Breast epithelium (tissue), 4 donors: ENCODE data around the gene JAM2. TPM values are rescaled to one million over a fixed set of nuclear protein-coding genes. Genes with fewer than 3 reads are reported as not detected.

ENCODE experiments used
- DNase-seq, 2 donors: peaks; one replicate each; pipeline ENCODE4 v3.0.0-alpha.2; 2019; ENCODE audit warnings: low spot score in 2 of 2
- H3K27ac ChIP-seq, 2 donors: fragments of 200-600 bp; sonication (generic) in 1 of 2; one replicate each; pipeline ENCODE4 v1.5.1; 2016 to 2019; ENCODE audit warnings: mild to moderate bottlenecking in 1 of 2
- H3K27me3 ChIP-seq, 2 donors: fragments of 200-600 bp; sonication (generic) in 1 of 2; one replicate each; pipeline versions ENCODE4 v1.5.1 to v1.6.0; 2017 to 2019; ENCODE audit warnings: control low read depth in 1 of 2, mild to moderate bottlenecking in 1 of 2
- H3K36me3 ChIP-seq: fragments of 200-600 bp; one replicate; pipeline ENCODE4 v1.5.1; 2019
- H3K4me1 ChIP-seq, 2 donors: fragments of 200-600 bp; sonication (generic); one replicate each; pipeline ENCODE4 v1.5.1; 2016 to 2019; ENCODE audit warnings: control low read depth in 1 of 2
- H3K4me3 ChIP-seq, 3 donors: fragments of 200-600 bp; sonication (generic); 1 replicate in 2 of 3; 2 replicates in 1 of 3; pipeline ENCODE4 v1.5.1; 2016 to 2019; ENCODE audit warnings: mild to moderate bottlenecking in 3 of 3, moderate library complexity in 2 of 3
- H3K9me3 ChIP-seq, 2 donors: fragments of 200-600 bp; sonication (generic) in 1 of 2; one replicate each; pipeline ENCODE4 v1.5.1; 2016 to 2019; ENCODE audit warnings: control low read depth in 1 of 2
- CTCF ChIP-seq, 3 donors: fragments of 450-650 bp; IDR thresholded peaks; one replicate each; pipeline ENCODE4 v1.5.1; 2016 to 2017; ENCODE audit warnings: antibody characterized with exemption in 3 of 3, mild to moderate bottlenecking in 3 of 3, moderate library complexity in 3 of 3
- POLR2A ChIP-seq: fragments of 450-650 bp; IDR thresholded peaks from one replicate; pipeline ENCODE4 v1.6.1; 2016; ENCODE audit warnings: antibody characterized with exemption, mild to moderate bottlenecking, moderate library complexity
- POLR2AphosphoS5 ChIP-seq, 3 donors: sonication (generic); formaldehyde crosslinking; IDR thresholded peaks; one replicate each; pipeline ENCODE4 v1.6.1; 2017; ENCODE audit warnings: antibody characterized with exemption in 3 of 3
- intact Hi-C: fragments of 100-400 bp; cut with DNase I; formaldehyde crosslinking; loops from one replicate; pipeline ENCODE4 v1.15.1; 2023; ENCODE audit warnings: low total_unique reads
- total RNA-seq, 3 donors: library from RNA; depleted of rRNA; stranded (reverse); fragments of >200 nt; gene quantifications; one replicate each; pipeline ENCODE4 v1.1.0, GENCODE V29; 2016

Gene JAM2
- total RNA-seq, 3 donors from 2014 or later = 7.8 to 16.1 (median 11.9) TPM

DNA sequence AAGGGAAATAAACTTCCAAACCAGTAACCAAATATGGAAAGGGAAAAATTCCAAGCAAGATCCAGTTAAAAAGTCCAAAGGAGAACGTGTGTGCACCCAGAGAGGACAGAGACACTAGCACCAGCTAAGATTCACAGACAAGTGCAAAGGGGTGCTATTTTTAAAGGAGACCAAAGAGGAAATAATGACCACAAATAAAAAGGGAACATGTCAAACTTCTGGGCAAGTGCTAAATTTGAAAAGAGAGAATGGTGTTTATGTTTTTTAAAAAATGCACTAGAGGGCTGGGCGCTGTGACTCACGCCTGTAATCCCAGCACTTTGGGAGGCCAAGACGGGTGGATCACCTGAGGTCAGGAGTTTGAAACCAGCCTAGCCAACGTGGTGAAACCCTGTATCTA is 8.6 kb downstream of the JAM2 start:
- no peak overlapping the region for H3K27ac ChIP-seq
- H3K9me3 ChIP-seq = no peaks in the 10 kb centered on the region
- H3K4me1 ChIP-seq = no peaks in the 10 kb centered on the region
- no peaks in the 10 kb centered on the region for H3K36me3 ChIP-seq
- no peak for TF ChIP-seq CTCF (IDR thresholded peaks at IDR 0.05)
- no peak for TF ChIP-seq POLR2AphosphoS5 (IDR thresholded peaks at IDR 0.05)
- TF ChIP-seq POLR2A = no peak
- intact Hi-C loops = no loop called here
- no peak for DNase-seq
- H3K27me3 ChIP-seq = no peaks in the 10 kb centered on the region
- H3K4me3 ChIP-seq = no peak overlapping the region

- H3K27ac ChIP-seq = no peak overlapping the region
- no peaks in the 10 kb centered on the region for H3K36me3 ChIP-seq
- no peak for TF ChIP-seq POLR2AphosphoS5 (IDR thresholded peaks at IDR 0.05)
Measured at GRCh38 chr21:25649146-25649545, 10.1 kb downstream of the JAM2 start.

DNA sequence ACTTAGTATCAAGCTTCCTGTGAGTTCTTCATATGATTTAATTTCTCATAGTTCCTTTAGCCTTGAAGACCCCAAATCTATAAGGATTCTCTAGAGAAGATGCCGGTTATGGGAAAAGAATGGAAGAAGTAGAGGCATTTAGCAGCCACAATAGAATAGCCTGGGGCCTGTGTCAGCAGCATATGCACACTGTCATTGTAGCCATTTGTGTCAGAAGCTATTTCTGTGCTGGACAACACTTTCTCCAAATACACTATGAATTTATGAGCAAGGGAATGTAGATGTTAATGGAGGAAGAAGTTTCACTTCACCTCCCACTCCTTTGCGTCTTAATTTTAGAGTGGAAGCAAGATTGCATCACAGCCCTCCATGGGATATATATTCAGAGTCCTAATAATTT is 17.4 kb downstream of the JAM2 start:
- Histone ChIP-seq H3K27ac (no peak overlapping the region), H3K4me1 (no peaks in the 10 kb centered on the region), H3K9me3 (no peaks in the 10 kb centered on the region), H3K27me3 (no peaks in the 10 kb centered on the region), H3K4me3 (no peak overlapping the region), H3K36me3 (no peaks in the 10 kb centered on the region)
- intact Hi-C loops = no loop called here
- TF ChIP-seq POLR2AphosphoS5 (IDR thresholded peaks at IDR 0.05) = no peak
- TF ChIP-seq POLR2A = no peak
- TF ChIP-seq CTCF (IDR thresholded peaks at IDR 0.05) = no peak
- no peak for DNase-seq

More at GRCh38 chr21:25649146-25649545, 10.1 kb downstream of the JAM2 start:
- intact Hi-C loops = no loop called here
- Histone ChIP-seq H3K9me3 (no peaks in the 10 kb centered on the region), H3K4me3 (no peak overlapping the region), H3K4me1 (no peaks in the 10 kb centered on the region), H3K27me3 (no peaks in the 10 kb centered on the region)
- DNase-seq = no peak

- no peak for DNase-seq
- H3K36me3 ChIP-seq = no peaks in the 10 kb centered on the region
- no peaks in the 10 kb centered on the region for H3K4me1 ChIP-seq
- no peaks in the 10 kb centered on the region for H3K27me3 ChIP-seq
- H3K9me3 ChIP-seq = no peaks in the 10 kb centered on the region
- intact Hi-C loops = no loop called here
- no peak overlapping the region for H3K27ac ChIP-seq
- no peak for TF ChIP-seq POLR2A
- no peak for TF ChIP-seq CTCF (IDR thresholded peaks at IDR 0.05)
- TF ChIP-seq POLR2AphosphoS5 (IDR thresholded peaks at IDR 0.05) = no peak
- no peak overlapping the region for H3K4me3 ChIP-seq
Measured at GRCh38 chr21:25657140-25657539, 18.1 kb downstream of the JAM2 start.

DNA sequence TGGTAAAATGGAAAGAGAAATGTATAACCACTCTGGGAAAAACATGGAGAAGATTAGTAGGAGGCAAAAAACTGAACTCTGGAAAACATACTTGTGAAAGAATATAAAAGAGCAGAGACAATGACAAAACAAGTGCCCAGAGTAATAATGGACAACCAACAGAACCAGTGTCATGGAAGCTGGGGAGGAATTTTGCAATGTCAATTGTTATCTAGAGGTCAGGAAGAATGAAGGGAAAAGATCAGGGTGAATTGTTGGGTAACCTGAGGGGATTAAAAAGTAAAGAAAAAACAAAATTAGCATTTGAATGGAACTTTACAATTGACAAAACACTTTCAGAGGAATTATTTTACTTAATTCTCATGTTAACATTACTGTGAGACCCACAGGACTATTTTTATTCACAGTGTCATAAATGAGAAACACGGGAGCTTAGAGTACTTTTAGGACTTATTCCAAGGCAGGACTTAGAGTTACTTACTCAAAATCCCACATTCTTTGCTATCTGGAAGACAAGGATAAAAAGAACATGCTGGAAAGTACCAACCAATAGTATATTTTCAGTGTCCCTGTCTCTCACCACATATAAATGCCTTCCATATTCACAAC is 19.5 kb downstream of the JAM2 start:
- intact Hi-C loops = no loop called here

More for the DNA sequence above, 19.5 kb downstream of the JAM2 start:
- TF ChIP-seq POLR2AphosphoS5 (IDR thresholded peaks at IDR 0.05) = no peak
- no peak for TF ChIP-seq CTCF (IDR thresholded peaks at IDR 0.05)
- H3K4me3 ChIP-seq = no peak overlapping the region
- no peak overlapping the region for H3K27ac ChIP-seq
- no peak for DNase-seq
- H3K9me3 ChIP-seq = no peaks in the 10 kb centered on the region
- no peaks in the 10 kb centered on the region for H3K27me3 ChIP-seq
- no peaks in the 10 kb centered on the region for H3K36me3 ChIP-seq
- H3K4me1 ChIP-seq = no peaks in the 10 kb centered on the region
